DND-41 (cell line): ENCODE measurements around the gene GNG12.

ENCODE experiments used
- ATAC-seq: fragments of 200-7000 bp; cut with Tn5 transposase; 3 replicates; pipeline ENCODE4 v1.9.1; 2021; ENCODE audit warnings: low read depth; ENCODE audit not compliant: insufficient read depth
- DNase-seq: peaks from one replicate; pipeline ENCODE4 v3.0.0-alpha.2; 2020
- H2AFZ ChIP-seq: 2 replicates; pipeline ENCODE4 v1.6.0; 2012; ENCODE audit warnings: low read depth, low read length
- H3K27ac ChIP-seq: 2 replicates; pipeline ENCODE4 v1.5.1; 2012; ENCODE audit warnings: low read length, inconsistent platforms
- H3K27me3 ChIP-seq: fragments of 200-600 bp; sonication (generic); 2 replicates; pipeline ENCODE4 v1.6.0; 2012; ENCODE audit warnings: low read length, mild to moderate bottlenecking, inconsistent platforms; ENCODE audit not compliant: insufficient read depth, poor library complexity
- H3K36me3 ChIP-seq: 2 replicates; pipeline ENCODE4 v1.5.1; 2012; ENCODE audit warnings: low read length, inconsistent platforms; ENCODE audit not compliant: insufficient read depth
- H3K4me1 ChIP-seq: 2 replicates; pipeline ENCODE4 v1.5.1; 2012; ENCODE audit warnings: mild to moderate bottlenecking, low read length; ENCODE audit not compliant: insufficient read depth
- H3K4me2 ChIP-seq: 2 replicates; pipeline ENCODE4 v1.6.0; 2012; ENCODE audit warnings: mild to moderate bottlenecking, moderate library complexity, low read length, inconsistent platforms; ENCODE audit not compliant: insufficient read depth
- H3K4me3 ChIP-seq, 2 experiments: fragments of 200-600 bp in 1 of 2; shearing (Covaris generic) in 1 of 2; 2 replicates each; pipeline ENCODE4 v1.5.1; 2012 to 2016; ENCODE audit warnings: inconsistent platforms in 2 of 2, low read length in 2 of 2, mild to moderate bottlenecking in 2 of 2, low read depth in 1 of 2, moderate library complexity in 1 of 2
- H3K79me2 ChIP-seq: 2 replicates; pipeline ENCODE4 v1.6.0; 2012; ENCODE audit warnings: low read length, inconsistent platforms; ENCODE audit not compliant: insufficient read depth
- H3K9ac ChIP-seq: 2 replicates; pipeline ENCODE4 v1.6.0; 2012; ENCODE audit warnings: low read depth, mild to moderate bottlenecking, inconsistent platforms, low read length, moderate library complexity
- H3K9me3 ChIP-seq: 2 replicates; pipeline ENCODE4 v1.5.1; 2012; ENCODE audit warnings: low read length, moderate library complexity, mild to moderate bottlenecking, inconsistent platforms; ENCODE audit not compliant: insufficient read depth, severe bottlenecking
- H4K20me1 ChIP-seq: 2 replicates; pipeline ENCODE4 v1.6.0; 2012; ENCODE audit warnings: low read length; ENCODE audit not compliant: insufficient read depth
- CTCF ChIP-seq: IDR thresholded peaks from 2 replicates; pipeline ENCODE4 v1.5.1; 2012; ENCODE audit warnings: borderline replicate concordance, low read length, moderate library complexity, mild to moderate bottlenecking; ENCODE audit not compliant: poor library complexity, severe bottlenecking; ENCODE audit errors: extremely low read depth
- EZH2 ChIP-seq: IDR thresholded peaks from 3 replicates; pipeline ENCODE4 v1.6.1; 2012; ENCODE audit warnings: borderline replicate concordance, low read depth, mild to moderate bottlenecking, moderate library complexity, low read length, inconsistent platforms; ENCODE audit not compliant: severe bottlenecking

Gene GNG12

GRCh38 chr1:67785847-67786753 lies 47.2 kb downstream of the GNG12 start:
- Histone ChIP-seq H3K9me3 (no peaks in the 10 kb centered on the region), H4K20me1 (no peaks in the 10 kb centered on the region), H3K27me3 (no peaks in the 10 kb centered on the region), H3K9ac (no peak overlapping the region), H3K4me3 (no peak overlapping the region), H3K27ac (no peak overlapping the region), H2AFZ (no peak overlapping the region), H3K4me2 (no peak overlapping the region), H3K4me1 (no peaks in the 10 kb centered on the region), H3K36me3 (no peaks in the 10 kb centered on the region), H3K79me2 (no peaks in the 10 kb centered on the region)
- DNase-seq (no peak), ATAC-seq (no peak)
- TF ChIP-seq CTCF (no peak), EZH2 (no peak)

- H4K20me1 ChIP-seq, result no peaks in the 10 kb centered on the region
- H3K9me3 ChIP-seq, result no peaks in the 10 kb centered on the region
- no peak overlapping the region for H3K9ac ChIP-seq
- H3K4me3 ChIP-seq, result no peak overlapping the region
- H3K79me2 ChIP-seq, result no peaks in the 10 kb centered on the region
- no peaks in the 10 kb centered on the region for H3K27me3 ChIP-seq
- no peak overlapping the region for H2AFZ ChIP-seq
- no peak overlapping the region for H3K27ac ChIP-seq
- no peak for TF ChIP-seq CTCF
- TF ChIP-seq EZH2, result no peak
- no peak overlapping the region for H3K4me2 ChIP-seq
- no peaks in the 10 kb centered on the region for H3K36me3 ChIP-seq
- no peak for ATAC-seq
- no peak for DNase-seq
- no peaks in the 10 kb centered on the region for H3K4me1 ChIP-seq
Observed at GRCh38 chr1:67784545-67785186, 48.6 kb downstream of the GNG12 start.

GRCh38 chr1:67780637-67781036 lies 52.6 kb downstream of the GNG12 start:
- Histone ChIP-seq H3K4me2 (no peak overlapping the region), H3K4me3 (no peak overlapping the region), H3K36me3 (no peaks in the 10 kb centered on the region), H2AFZ (no peak overlapping the region), H3K27ac (no peak overlapping the region), H3K9ac (no peak overlapping the region), H3K79me2 (no peaks in the 10 kb centered on the region), H4K20me1 (no peaks in the 10 kb centered on the region), H3K4me1 (no peaks in the 10 kb centered on the region), H3K9me3 (no peaks in the 10 kb centered on the region), H3K27me3 (no peaks in the 10 kb centered on the region)
- DNase-seq (no peak), ATAC-seq (no peak)
- TF ChIP-seq CTCF, result no peak
- TF ChIP-seq EZH2, result no peak
